Measurements from ENCODE around the gene LYPD1.

Gene LYPD1

GRCh38 chr2:132595186-132595585, 74.8 kb downstream of the LYPD1 start:
- DNase-seq (ENCODE audit: low spot score) = no peak
